Testis (tissue), 2 donors: ENCODE measurements around the gene PZP.

ENCODE experiments used
- POLR2A ChIP-seq: fragments of 450-650 bp; IDR thresholded peaks from one replicate; pipeline ENCODE4 v1.6.1; 2017; ENCODE audit warnings: antibody characterized with exemption, mild to moderate bottlenecking, moderate library complexity
- TF ChIP-seq, protein P1 (sequence below), 3 experiments: fragments of 450-650 bp in 2 of 3; fragments of 200-600 bp in 1 of 3; sonication (generic) in 1 of 3; IDR thresholded peaks; one replicate each; pipeline ENCODE4 v1.5.1; 2016 to 2019; ENCODE audit warnings: antibody characterized with exemption in 3 of 3, mild to moderate bottlenecking in 2 of 3, moderate library complexity in 1 of 3

DNA sequence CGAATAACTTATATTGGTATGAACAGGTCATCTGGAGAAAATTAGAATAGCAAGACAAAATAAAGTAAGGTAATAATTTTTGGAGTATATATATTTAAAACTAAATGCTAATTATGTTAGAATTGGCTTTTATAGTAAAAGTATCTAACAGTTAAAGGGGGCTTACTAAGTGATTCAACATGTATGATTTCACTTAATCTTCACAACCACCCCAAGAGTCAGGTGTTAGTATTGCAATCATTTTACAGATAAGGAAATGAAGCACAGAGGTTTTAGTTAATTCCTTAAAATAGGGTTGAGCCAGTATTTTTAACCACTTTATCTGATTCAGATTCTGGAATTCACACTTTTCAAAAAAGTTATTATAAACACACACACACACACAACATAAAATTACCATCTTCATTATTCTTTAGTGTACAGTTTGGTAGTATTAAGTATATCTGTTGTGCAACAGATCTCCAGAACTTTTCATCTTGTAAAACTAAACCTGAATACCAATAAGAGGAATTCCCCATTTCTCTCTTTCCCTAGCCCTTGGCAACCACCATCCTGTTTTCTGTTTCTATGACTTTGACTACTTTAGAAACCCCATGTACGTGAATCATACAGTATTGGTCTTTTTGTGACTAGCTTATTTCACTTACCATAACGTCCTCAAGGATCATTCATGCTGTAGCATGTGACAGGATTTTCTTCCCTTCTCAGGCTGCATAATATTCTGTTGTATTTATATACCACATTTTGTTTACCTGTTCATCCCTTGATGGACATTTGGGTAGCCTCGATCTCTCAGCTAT, 104.9 kb downstream of the PZP start:
- TF ChIP-seq, protein P1, sequence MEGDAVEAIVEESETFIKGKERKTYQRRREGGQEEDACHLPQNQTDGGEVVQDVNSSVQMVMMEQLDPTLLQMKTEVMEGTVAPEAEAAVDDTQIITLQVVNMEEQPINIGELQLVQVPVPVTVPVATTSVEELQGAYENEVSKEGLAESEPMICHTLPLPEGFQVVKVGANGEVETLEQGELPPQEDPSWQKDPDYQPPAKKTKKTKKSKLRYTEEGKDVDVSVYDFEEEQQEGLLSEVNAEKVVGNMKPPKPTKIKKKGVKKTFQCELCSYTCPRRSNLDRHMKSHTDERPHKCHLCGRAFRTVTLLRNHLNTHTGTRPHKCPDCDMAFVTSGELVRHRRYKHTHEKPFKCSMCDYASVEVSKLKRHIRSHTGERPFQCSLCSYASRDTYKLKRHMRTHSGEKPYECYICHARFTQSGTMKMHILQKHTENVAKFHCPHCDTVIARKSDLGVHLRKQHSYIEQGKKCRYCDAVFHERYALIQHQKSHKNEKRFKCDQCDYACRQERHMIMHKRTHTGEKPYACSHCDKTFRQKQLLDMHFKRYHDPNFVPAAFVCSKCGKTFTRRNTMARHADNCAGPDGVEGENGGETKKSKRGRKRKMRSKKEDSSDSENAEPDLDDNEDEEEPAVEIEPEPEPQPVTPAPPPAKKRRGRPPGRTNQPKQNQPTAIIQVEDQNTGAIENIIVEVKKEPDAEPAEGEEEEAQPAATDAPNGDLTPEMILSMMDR (IDR thresholded peaks at IDR 0.05) = no peak
- TF ChIP-seq POLR2A = no peak
